Neural cell (in vitro differentiated cells): ENCODE results near the gene SOX9.
A peak's percentile ranks its signal among the peaks of the same experiment; 100 is the strongest.

Source experiments
- EP300 ChIP-seq: fragments of 450-650 bp; conservative IDR thresholded peaks from 2 replicates; pipeline ENCODE4 v1.6.1; 2014; ENCODE audit warnings: antibody characterized with exemption, mild to moderate bottlenecking, moderate library complexity; ENCODE audit not compliant: poor library complexity, severe bottlenecking
- EZH2 ChIP-seq: fragments of 200-600, 300-800 bp; shearing (Covaris generic), sonication (generic); IDR thresholded peaks from 2 replicates; pipeline ENCODE4 v1.6.1; 2014; ENCODE audit warnings: antibody characterized with exemption, low read length, borderline replicate concordance, mild to moderate bottlenecking; ENCODE audit not compliant: insufficient read depth, poor library complexity, severe bottlenecking
- POLR2AphosphoS5 ChIP-seq: IDR thresholded peaks from 2 replicates; pipeline ENCODE4 v1.6.1; 2012
- REST ChIP-seq: IDR thresholded peaks from 2 replicates; pipeline ENCODE4 v1.6.1; 2012; ENCODE audit warnings: borderline replicate concordance
- TAF1 ChIP-seq: IDR thresholded peaks from 2 replicates; pipeline ENCODE4 v1.6.1; 2012; ENCODE audit warnings: low read depth
- TF ChIP-seq, protein P1 (sequence below): fragments of 450-650 bp; IDR thresholded peaks from 2 replicates; pipeline ENCODE4 v1.5.1; 2014; ENCODE audit warnings: antibody characterized with exemption, mild to moderate bottlenecking, moderate library complexity; ENCODE audit not compliant: poor library complexity, severe bottlenecking

DNA sequence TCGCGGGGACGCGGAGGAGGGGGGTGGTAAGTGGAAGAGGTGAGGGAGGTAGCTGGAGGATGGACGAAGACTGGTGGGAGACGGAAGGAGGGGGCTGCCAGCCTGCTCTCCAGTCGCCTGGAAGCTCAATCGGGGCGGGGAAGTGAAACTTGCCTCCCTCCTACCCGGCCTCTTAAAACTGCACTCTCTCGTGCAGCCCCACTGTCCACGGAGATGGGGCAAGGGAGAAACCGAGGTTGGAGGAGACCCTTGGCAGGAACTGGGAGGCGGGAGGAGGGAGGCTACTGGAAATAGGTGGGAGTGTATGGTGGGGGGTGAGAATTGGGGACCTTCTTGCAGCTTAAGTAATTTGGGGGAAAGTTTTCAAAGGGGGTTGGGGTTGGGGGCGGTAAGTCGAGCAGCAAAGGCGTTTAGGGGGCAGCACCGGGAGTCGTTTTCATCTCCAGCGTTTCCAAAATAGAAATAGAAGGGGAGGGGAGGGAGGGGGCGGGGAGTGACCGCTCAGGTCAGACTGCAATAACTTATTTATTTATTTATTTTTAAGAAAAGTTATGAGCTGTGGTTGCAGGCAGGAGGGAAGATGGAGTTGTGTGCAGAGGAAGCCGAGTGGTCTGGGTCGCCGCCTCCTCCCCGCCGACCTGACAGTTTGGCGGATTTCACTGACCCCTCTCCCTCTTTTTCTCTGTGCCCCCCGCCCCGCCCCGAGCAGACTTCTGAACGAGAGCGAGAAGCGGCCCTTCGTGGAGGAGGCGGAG lies 1.4 kb downstream of the SOX9 start:
- TF ChIP-seq, protein P1, sequence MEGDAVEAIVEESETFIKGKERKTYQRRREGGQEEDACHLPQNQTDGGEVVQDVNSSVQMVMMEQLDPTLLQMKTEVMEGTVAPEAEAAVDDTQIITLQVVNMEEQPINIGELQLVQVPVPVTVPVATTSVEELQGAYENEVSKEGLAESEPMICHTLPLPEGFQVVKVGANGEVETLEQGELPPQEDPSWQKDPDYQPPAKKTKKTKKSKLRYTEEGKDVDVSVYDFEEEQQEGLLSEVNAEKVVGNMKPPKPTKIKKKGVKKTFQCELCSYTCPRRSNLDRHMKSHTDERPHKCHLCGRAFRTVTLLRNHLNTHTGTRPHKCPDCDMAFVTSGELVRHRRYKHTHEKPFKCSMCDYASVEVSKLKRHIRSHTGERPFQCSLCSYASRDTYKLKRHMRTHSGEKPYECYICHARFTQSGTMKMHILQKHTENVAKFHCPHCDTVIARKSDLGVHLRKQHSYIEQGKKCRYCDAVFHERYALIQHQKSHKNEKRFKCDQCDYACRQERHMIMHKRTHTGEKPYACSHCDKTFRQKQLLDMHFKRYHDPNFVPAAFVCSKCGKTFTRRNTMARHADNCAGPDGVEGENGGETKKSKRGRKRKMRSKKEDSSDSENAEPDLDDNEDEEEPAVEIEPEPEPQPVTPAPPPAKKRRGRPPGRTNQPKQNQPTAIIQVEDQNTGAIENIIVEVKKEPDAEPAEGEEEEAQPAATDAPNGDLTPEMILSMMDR: peak; percentile 2
- TF ChIP-seq POLR2AphosphoS5 (no peak), EZH2 (no peak), REST (no peak), TAF1 (no peak), EP300 (no peak)
